HCEC 1CT (cell line): ENCODE results near the gene UFSP1.

Source experiments
- DNase-seq: peaks from one replicate; pipeline ENCODE4 v3.0.0-alpha.2; 2017

The UFSP1 gene

GRCh38 chr7:100854146-100854895, 35.2 kb downstream of the UFSP1 start:
- DNase-seq, result no peak

DNA sequence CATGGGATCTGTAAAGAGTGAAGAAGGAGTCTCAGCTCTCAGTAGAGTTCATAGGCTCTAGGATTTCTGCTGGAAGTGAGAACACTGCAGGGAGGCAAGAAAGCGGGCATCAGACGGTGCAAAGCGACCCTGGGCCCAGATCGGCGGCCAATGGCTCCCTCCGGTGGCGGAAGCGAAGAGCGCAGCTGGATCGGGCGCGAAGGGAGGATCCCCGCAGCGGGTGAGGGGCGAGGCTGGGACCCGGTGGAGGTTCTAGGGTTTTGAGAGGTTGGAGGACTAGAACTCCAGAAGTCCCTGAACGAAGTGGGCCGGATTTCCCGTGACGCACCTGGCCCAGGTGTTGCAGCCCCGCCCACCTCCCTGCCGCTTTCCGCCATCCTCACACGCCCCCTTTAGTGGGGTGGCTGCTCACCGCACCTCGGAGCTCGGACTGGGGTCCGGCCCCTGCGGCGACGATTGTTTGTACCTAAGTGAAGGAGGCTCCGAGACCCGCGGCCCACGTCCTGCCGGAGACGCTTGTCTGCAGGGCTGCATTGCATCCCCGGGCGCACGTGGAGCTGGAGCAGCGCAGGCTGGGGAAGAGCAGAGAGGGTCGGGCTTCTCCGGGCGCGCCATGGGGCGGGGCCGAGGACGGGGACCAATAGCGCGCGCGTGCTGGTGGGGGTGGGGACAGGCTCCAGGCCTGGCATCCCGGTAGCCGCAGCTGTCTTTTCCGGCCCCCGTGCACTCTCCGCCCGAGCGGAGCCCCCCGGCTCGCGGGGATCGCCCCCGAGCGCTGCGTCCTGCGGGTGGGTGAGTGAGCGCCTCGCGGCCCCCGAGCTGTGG, 37.3 kb downstream of the UFSP1 start, which contains the start of gene SLC12A9:
TSS of gene SLC12A9 (plus strand) at position 666 of the 825 bp plus-strand sequence. CDS start 1,485 bp downstream, outside the sequence.
- peak; percentile 91 for DNase-seq

- DNase-seq, result no peak
Measured at GRCh38 chr7:100847360-100847759, 42.2 kb downstream of the UFSP1 start.

DNA sequence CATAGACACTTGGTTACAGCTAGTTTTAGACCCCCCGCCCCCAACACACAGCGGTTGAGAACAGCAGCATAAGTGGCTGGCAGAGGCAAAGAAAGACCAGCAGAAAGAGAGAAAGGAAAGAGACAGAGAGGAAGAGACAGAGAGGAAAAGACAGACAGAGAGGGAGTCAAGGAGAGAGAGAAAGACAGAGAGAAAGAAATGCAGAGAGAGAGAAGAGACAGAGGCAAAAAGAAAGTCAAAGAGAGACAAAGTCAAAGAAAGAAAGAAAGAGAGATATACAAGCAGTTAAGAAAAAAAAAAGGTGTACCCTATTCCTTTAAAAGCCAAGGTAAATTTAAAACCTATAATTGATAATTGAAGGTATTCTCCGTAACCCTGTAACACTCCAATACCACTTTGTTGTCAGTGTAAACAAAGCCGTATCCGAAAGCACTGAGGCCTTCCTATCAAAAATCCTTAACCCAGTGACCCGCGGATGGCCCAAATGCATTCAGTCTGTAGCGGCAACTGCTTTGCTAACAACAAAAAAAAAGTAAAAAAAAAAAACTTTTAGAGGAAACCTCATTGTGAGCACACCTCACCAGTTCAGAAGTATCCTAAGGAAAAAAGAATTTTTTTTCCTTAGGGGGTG, 48.9 kb downstream of the UFSP1 start:
- DNase-seq, result no peak

GRCh38 chr7:100839361-100839760, 50.2 kb downstream of the UFSP1 start:
- no peak for DNase-seq
